HG02642 (cell line): ENCODE measurements around the gene TCF7L1.
"Not testable (repeated sequence)": the region's sequence is repeated elsewhere in the genome, so short reads cannot be mapped to it uniquely, and the experiment has no call there.

ENCODE experiments used
- ATAC-seq: cut with Tn5 transposase; IDR thresholded peaks from one replicate; pipeline ENCODE4 v1.9.1; 2021; ENCODE audit warnings: mild to moderate bottlenecking; ENCODE audit not compliant: unreplicated experiment, poor library complexity

TCF7L1 gene, protein sequence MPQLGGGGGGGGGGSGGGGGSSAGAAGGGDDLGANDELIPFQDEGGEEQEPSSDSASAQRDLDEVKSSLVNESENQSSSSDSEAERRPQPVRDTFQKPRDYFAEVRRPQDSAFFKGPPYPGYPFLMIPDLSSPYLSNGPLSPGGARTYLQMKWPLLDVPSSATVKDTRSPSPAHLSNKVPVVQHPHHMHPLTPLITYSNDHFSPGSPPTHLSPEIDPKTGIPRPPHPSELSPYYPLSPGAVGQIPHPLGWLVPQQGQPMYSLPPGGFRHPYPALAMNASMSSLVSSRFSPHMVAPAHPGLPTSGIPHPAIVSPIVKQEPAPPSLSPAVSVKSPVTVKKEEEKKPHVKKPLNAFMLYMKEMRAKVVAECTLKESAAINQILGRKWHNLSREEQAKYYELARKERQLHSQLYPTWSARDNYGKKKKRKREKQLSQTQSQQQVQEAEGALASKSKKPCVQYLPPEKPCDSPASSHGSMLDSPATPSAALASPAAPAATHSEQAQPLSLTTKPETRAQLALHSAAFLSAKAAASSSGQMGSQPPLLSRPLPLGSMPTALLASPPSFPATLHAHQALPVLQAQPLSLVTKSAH

DNA sequence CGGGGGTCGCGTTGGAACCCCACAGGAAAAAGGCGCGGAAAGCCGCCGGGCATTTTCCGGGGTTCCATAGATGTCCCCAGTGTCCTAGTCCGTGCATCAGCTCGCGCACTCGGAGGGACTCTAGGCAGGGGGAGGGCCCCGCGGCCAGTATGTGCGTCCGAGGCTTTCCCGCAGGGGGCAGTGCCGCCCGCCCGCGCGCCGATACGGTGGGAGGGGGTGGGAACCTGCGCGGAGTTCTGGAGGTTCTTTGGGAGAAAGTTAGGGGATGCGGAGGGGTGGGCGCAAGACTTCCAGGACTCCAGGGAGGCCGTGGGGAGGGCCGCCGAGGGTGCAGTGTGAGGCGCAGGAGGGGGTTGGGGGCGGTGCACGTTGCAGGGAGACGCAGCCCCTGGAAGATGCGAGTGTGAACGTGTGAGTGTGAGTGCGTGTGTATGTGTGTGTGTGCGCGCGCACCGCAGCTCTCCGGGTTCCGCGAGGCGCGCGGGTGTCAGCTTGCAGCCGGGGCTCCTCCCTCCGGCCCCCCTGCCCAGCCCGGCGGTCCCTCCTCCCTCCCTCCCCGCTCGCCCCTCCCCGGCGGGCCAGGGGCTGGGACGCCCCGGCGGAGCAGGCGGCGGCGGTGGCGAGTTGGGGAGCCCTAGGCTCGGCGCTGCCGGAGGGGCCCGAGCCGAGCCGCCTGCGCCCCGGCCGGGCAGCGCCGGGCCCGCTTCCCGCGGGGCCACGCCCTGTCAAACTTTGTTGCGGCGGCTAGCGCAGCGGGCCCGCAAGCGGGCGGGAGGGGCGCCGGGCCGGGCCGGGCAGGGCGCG is at the start of gene TCF7L1:
Gene TCF7L1 (plus strand): TSS at position 559 of the 804 bp plus-strand sequence. CDS start 293 bp downstream, outside the sequence.
- no peak for ATAC-seq

DNA sequence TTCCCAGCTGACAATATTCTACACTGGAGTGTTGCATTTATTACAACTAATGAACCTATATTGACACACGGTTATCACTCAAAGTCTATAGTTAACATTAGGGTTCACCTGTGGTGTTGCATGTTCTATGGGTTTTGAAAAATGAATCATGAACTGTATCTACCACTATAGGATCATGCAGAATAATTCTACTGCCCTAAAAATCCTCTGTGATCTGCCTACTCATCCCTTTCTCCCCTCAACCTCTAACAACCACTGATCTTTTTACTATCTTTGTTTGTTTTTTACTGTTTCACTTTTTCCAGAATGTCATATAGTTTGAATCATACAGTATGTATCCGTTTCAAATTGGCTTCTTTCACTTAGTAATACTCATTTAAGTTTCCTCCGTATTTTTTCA is 47.6 kb upstream of the TCF7L1 start:
- no peak for ATAC-seq

DNA sequence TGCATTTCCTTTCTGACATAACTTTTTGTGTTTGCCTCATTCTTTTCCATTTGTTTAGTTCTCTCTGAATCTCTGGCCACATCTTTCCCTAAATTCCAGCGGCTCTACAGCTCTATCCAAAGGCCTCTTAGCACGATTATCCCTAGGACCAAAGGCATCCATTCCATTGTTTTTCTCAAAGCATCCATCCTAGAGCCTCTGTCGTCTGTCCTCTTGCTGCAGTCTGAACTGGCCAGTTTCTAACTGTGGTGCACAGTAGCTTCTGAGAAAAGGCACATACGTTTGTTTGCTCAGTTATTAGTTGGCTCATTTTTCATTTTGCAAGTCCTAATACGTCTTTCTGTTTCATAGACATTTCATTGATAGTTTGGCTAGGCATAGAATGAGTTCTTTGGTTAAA is 45.7 kb upstream of the TCF7L1 start:
- no peak for ATAC-seq

DNA sequence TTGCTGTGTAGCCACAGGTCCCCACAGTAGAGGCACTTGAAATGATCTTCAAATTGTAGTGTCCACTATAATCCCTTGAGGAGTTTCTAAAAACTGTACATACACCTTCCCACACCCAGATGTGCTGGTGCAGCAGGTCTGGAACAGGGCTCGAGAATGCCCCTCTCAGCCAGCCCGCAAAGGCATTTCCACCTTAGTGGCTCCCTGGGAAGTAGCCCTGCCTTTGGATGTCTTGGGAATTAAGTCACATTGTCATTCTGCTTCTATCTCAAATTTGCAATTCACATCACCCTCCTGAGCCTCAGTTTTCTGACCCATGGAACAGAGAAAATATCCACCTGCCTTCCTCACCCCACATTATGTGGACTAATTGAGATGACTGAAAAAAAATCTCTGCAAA is 44.3 kb upstream of the TCF7L1 start:
- ATAC-seq = no peak

DNA sequence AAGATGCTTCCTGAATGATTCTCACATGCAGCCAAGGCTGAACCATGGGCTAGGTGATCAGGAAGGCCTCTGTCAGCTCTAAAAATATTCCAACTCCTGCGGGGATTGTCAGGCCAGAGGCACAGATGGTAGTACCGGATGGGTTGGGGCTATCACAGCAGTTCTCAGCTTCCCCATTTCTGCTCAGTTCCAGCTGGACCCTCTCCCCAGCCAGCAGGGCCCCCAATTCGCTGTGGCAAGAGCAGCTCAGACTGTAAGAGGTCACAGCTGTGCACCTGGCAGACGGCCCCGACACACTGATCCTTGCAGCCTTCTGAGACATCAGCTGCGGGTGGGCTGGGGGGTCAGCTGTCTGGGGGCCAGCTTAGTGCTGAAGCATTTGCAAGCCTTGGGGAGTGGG is 43.6 kb upstream of the TCF7L1 start:
- no peak for ATAC-seq

DNA sequence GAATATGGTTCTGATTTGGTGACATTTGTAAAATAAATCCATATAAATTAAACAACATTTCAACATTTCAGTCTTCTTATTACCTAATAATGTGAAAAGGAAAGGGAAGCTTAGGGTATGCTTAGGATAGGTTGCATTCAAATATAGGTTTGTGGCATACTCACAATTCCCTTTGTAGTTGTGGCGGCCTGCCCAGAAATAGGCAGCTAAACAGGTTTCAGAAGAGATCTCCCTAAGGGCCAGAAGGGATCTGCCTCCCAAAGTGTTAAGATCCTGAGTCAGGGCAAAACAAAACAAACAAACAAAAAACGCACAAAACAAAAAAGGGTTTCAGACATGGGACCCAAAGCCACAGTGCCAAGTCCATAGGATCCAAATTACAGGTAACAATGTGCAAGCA is 41.4 kb upstream of the TCF7L1 start:
- no peak for ATAC-seq

DNA sequence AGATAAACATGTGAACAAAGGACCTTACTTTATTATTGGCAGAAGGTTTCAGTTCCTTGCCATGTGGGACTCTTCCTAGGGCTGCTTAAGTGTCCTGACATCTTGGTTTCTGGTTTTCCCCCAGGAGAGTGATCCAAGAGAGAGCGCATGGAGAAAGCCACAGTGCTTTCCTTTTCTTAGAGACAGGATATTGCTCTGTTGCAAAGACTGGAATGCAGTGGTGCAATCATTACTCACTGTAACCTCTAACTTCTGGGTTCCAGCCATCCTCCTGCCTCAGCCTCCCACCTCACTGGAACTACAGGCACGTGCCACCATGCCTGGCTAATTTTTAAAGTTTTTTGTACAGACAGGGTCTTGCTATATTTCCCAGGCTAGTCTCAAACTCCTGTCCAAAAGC is 38.1 kb upstream of the TCF7L1 start:
- ATAC-seq = no peak

DNA sequence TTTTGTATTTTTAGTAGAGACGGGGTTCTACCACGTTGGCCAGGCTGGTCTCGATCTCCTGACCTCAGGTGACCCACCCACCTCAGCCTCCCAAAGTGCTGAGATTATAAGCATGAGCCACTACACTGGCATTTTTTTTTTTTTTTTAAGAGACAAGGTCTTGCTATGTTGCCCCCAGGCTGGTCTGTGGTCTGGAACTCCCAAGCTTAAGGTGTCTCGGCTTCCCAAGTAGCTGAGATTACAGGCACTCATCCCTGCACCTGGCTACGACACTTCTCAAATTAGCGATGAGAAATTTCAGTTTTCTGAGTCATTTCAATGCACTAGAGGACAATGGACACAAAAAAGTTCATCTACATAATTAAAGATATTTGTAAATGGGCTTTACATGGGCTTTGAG is 36.6 kb upstream of the TCF7L1 start:
- ATAC-seq = no peak

DNA sequence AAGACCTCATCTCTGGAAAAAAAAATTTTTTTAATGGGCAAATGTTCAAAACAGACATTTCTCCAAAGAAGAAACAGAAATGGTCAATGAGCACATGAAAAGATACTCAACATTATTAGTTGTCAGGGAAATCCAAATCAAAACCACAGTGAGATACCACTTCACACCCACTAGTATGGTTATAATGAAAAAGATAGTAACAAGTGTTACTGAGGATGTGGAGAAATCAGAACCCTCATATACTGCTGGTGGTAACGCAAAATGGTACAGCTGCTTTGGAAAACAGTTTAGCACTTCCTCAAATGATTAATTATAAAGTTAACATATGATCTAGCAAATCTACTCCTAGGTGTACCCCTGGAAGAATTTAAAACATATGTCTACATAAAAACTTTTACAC is 29.0 kb upstream of the TCF7L1 start:
- ATAC-seq = no peak

DNA sequence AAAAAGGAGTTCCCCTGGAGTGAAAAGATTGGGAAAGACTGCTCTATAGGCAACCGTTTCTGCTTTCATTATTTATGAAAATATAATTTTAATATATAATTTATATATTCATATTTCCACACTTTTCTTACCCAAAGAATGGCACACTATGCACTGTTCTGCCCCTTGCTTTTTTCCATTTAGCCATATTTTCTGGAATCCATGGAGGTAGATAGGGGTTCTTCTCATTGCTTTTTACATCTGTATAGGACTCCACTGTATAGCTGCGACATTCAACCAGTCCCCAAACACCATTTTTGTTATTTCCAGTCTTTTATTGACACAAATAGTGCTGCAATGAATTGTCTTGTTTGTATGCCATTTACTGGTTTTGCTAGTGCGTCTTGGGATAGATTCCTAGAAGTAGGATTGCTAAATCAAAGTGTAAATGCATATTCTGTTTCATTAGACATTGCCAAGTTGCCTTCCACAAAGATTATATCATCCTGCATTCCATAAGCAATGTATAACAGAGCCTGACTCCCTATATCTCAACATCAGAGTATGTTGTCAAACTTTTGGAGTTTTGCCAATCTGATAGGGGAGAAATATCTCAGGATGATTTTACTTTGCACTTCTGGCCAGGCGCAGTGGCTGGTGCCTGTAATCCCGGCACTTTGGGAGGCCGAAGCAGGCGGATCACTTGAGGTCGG is 26.6 kb upstream of the TCF7L1 start:
- ATAC-seq = no peak

DNA sequence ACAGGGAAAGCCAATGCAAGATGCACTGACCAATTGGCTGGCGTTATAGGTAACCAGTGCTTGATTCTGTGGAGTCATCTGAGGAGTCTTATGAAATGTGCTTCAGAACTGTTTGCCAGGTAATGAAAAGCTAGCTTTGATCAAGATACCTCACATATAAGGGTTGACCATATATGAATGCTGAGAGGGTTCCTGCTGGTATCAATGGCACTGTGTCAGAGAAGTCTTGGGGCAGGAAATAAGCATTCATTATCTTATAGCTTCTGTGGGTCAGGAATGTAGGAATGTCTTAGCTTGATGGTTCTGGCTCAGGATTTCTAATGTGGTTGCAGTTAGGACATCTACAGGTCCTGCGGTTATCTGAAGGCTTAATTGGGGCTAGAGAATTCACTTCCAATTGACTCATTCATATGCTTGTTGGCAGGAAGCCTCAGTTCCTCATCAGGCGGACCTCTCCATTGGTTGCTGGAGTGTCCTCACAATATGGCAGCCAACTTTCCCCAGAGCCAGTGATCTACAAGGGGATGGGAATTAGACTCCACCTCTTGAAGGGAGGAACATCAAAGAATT is 22.1 kb upstream of the TCF7L1 start:
- no peak for ATAC-seq

DNA sequence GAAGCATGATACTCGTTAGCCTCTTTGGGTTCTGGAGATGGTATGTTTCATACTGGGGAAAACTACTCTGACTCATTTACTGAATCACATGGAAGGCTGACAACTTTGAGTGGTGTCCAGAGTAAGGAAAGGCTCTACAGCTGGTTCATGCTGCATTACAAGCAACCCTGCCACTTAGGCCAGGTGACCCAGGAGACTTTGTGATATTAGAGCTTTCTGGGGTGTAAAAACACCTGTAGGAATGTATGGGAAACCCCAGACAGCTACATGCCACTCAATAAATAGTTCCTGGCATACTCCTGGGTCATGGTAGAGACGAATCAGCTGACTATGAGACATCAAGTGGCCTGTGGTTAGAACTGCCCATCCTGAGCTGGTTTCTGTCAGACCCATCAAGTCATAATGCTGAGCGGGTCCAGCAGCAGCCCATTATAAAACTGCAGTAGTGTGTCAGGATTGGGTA is 21.3 kb upstream of the TCF7L1 start:
- ATAC-seq = no peak

DNA sequence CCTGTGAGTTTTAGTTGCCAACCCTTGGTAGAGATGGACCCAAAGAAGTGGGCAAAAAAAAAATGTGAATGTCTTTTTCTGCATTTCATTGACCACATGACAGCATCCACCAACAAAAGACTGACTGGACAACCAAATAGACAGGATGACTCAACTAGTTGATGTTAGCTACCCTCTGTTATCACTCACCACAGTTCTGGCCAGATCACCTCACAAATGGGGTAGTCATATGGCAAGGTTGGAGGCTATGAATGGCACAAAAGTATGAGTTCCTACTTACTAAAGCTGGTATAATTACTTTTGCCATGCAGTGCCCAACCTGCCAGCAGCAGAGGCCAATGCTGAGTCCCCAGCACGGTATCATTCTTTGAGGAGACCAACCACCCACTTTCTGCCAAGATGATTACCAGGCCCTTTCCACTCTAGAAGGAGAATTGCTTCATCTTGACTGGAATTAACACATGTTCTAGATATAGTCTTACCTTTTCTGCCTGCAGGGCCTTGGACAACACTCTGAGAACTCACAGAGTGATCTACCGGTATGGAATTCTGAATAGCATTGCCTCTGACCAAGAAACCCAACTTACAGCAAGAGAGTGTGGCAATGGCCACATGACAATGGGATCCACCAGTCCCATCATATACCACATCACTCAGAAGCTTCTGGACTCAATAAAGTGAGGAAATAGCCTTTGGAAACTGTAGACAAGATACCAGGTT is 20.1 kb upstream of the TCF7L1 start:
- no peak for ATAC-seq

DNA sequence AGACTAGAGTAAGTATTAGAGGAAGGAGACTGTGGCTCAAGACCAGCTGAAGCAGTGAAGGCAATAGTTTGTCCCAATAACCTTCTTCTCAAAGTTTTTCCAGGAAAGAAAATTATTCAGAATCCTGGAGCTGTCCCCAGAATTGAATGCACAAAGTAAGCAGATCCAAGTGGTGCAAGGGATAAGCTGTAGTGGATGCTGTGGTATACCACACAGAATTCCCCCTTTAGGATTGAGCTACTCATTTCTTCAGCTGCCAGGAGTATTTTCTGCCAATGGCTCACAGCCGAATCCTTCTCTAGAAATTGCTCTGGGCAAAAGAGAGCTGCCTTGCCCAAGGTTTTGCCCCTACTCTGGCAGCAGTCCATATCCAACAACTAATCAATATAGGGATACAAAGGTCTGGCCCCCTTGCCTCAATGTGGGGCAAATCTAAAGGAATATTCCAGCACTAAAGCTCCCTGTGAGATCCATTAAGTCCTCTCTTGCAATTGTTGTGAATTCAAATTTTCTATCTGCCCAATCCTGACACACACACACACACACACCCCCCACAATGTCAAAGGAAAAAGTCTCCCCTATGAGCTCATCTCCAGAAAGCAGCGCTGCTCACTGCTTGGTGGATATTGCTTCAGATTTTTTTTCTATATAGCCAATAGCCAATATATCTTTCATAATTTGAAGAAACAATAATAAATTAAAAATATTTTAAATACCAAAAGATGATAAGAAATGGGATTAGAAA is 18.4 kb upstream of the TCF7L1 start:
- no peak for ATAC-seq

DNA sequence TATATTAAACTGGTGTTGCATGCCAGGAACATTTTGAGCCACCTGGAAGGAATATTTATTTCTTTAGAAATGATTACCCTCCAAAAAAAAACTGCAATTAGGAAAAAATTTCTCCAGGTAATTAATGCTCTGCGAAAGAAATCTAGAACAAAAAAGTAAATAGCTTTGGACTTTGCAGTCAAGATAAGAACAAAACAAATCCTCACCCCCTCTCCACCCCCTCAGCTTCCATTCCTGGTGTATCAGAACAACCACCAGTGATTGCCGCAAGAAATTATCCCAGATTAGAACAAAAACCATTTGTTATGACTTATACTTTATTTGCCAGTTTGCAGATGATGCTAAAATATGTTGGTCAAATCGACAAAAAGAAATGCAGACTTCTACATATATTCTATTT is 17.0 kb upstream of the TCF7L1 start:
- ATAC-seq = no peak

DNA sequence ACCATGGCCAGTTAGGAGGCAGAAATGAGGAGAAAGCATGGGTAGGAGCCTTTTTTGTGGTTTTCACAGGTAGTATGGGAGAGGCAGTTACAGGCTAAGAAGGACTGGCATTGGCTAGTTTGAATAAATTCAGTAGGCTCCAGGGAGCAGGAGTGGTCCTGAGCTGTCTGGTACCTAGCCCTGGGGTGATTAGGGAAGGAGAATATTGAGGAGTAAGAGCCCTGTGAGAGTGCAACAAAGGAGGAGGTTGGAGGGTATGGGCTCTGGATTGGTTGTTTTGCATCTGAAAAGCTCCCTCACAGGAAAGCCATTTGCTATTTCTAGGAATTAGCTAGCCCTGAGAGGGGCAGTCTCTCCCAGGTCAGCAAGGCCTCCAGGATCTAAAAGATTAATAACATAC is 13.3 kb upstream of the TCF7L1 start:
- no peak for ATAC-seq

DNA sequence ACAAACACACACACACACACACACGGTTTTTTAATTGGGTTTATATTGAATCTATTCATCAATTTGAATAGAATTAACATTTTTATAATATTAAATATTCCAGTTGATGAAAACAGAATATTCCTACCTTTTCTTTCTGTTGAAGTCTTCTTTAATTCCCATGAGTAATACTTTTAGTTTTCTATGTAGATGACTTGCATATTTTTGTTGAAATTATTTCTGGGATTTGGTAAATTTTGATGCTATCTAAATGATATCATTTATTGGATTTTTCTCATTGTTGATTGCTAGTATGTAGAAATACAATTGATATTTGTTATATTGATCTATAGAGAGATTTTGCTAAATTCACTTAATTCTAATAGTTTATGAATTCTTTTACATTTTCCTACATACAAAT is 12.8 kb upstream of the TCF7L1 start:
- ATAC-seq = no peak

DNA sequence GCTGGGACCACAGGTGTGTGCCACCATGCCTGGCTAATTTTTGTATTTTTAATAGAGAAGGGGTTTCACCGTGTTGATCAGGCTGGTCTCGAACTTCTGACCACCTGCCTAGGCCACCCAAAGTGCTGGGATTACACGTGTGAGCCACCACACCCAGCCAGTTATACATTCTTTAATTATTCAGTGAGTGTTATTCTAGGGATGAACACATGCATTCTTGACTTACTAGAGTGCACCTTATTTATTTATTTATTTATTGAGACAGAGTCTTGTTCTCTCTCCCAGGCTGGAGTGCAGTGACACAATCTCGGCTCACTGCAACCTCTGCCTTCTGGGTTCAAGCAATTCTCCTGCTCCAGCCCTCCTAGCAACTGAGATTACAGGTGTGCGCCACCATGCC is 6.7 kb upstream of the TCF7L1 start:
- not testable (repeated sequence) for ATAC-seq

DNA sequence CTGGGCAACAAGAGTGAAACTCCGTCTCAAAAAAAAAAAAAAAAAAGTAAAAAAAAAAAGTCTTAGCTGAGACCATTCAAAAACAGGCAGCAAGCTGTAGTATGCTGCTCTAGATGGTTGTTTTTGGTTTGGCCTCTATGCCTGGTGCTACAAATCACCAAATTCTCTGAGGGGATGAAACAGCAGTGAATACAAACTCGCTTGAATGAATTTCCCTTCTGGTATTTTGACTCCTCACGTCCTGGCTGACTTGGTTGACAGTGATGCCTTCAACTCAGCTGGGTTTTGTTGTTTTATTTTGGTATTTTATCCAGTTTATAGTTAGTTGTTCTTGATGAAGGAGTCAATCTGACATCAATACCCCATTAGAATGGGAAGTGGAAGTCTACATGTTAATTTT is 3.3 kb upstream of the TCF7L1 start:
- ATAC-seq = no peak
